Fibroblast of skin of back (primary cell): ENCODE data around the gene SORBS2.
A peak's percentile ranks its signal among the peaks of the same experiment; 100 is the strongest.

Source experiments
- DNase-seq: peaks from one replicate; pipeline ENCODE4 v3.0.0-alpha.2; 2013

SORBS2 gene

GRCh38 chr4:185585211-185585610 is 226.8 kb downstream of the SORBS2 start:
- no peak for DNase-seq

- DNase-seq, result no peak
Observed at GRCh38 chr4:185583813-185584212, 228.2 kb downstream of the SORBS2 start.

GRCh38 chr4:185582651-185583400 is 229.2 kb downstream of the SORBS2 start:
- no peak for DNase-seq

GRCh38 chr4:185580699-185581098 is 231.3 kb downstream of the SORBS2 start:
- DNase-seq, result no peak

- DNase-seq, result no peak
Observed at GRCh38 chr4:185578284-185578683, 233.7 kb downstream of the SORBS2 start.

- no peak for DNase-seq
Observed at GRCh38 chr4:185576962-185577950, 234.7 kb downstream of the SORBS2 start.

GRCh38 chr4:185576314-185576961 is 235.6 kb downstream of the SORBS2 start:
- no peak for DNase-seq

- DNase-seq, result peak; percentile 84
Observed at GRCh38 chr4:185573651-185574199, 238.3 kb downstream of the SORBS2 start.

GRCh38 chr4:185570727-185571126 is 241.3 kb downstream of the SORBS2 start:
- no peak for DNase-seq

- DNase-seq, result peak; percentile 19
Observed at GRCh38 chr4:185567381-185568376, 244.3 kb downstream of the SORBS2 start.

- peak; percentile 72 for DNase-seq
Observed at GRCh38 chr4:185566972-185567371, 245.0 kb downstream of the SORBS2 start.

- no peak for DNase-seq
Observed at GRCh38 chr4:185566425-185566824, 245.6 kb downstream of the SORBS2 start.

GRCh38 chr4:185565696-185566095 is 246.3 kb downstream of the SORBS2 start:
- no peak for DNase-seq

GRCh38 chr4:185564349-185564748 is 247.6 kb downstream of the SORBS2 start:
- no peak for DNase-seq

GRCh38 chr4:185562531-185562930 is 249.5 kb downstream of the SORBS2 start:
- no peak for DNase-seq

GRCh38 chr4:185560316-185560715 is 251.7 kb downstream of the SORBS2 start:
- DNase-seq, result no peak

GRCh38 chr4:185559915-185560281 is 252.1 kb downstream of the SORBS2 start:
- DNase-seq, result peak; percentile 80

- DNase-seq, result peak; percentile 50
Observed at GRCh38 chr4:185559251-185559914, 252.6 kb downstream of the SORBS2 start.

GRCh38 chr4:185554365-185555126 is 257.4 kb downstream of the SORBS2 start:
- no peak for DNase-seq

- DNase-seq, result no peak
Observed at GRCh38 chr4:185552254-185552653, 259.7 kb downstream of the SORBS2 start.
